MCF 10A (cell line): Measurements from ENCODE around the gene SH3RF2. TPM values are rescaled to one million over a fixed set of nuclear protein-coding genes. Genes with fewer than 3 reads are reported as not detected.

Experiments used
- BruUV-seq: library from RNA; stranded (reverse); fragments of 400-500 nt; replicated peaks from 2 replicates; lab custom pipeline; 2021; lab: Mats Ljungman, UMichigan
- CTCF ChIA-PET: fragments of 300-600 bp; sonication (Branson Sonifier 250); formaldehyde crosslinking; extraction: SDS; loops from one replicate; lab custom pipeline; 2021; ENCODE audit warnings: antibody characterized with exemption, inconsistent platforms; lab: Yijun Ruan, JAX
- POLR2A ChIA-PET: fragments of 300-600, 350-650 bp; sonication (Branson Sonifier 250); formaldehyde crosslinking; extraction: SDS; loops from one replicate; lab custom pipeline; 2020; ENCODE audit warnings: antibody characterized with exemption, inconsistent platforms; lab: Yijun Ruan, JAX
- DNase-seq: peaks from one replicate; pipeline ENCODE4 v3.0.0-alpha.2; 2018; ENCODE audit not compliant: unreplicated experiment
- H3K27ac Mint-ChIP-seq: one replicate; pipeline ENCODE4 v1.8.0; 2022; ENCODE audit warnings: mild to moderate bottlenecking, low read depth, mixed read lengths; ENCODE audit not compliant: unreplicated experiment
- H3K27me3 Mint-ChIP-seq: one replicate; pipeline ENCODE4 v1.8.0; 2022; ENCODE audit warnings: mixed read lengths; ENCODE audit not compliant: insufficient read depth, unreplicated experiment
- H3K36me3 Mint-ChIP-seq: one replicate; pipeline ENCODE4 v1.8.0; 2022; ENCODE audit warnings: mild to moderate bottlenecking, moderate library complexity, mixed read lengths; ENCODE audit not compliant: insufficient read depth, unreplicated experiment
- H3K4me1 Mint-ChIP-seq: one replicate; pipeline ENCODE4 v1.8.0; 2022; ENCODE audit warnings: mixed read lengths; ENCODE audit not compliant: insufficient read depth, unreplicated experiment
- H3K4me3 Mint-ChIP-seq: one replicate; pipeline ENCODE4 v1.8.0; 2022; ENCODE audit warnings: mild to moderate bottlenecking, moderate library complexity, mixed read lengths; ENCODE audit not compliant: unreplicated experiment
- H3K9me3 Mint-ChIP-seq: one replicate; pipeline ENCODE4 v1.8.0; 2022; ENCODE audit warnings: mixed read lengths; ENCODE audit not compliant: unreplicated experiment
- intact Hi-C: fragments of 100-400 bp; cut with micrococcal nuclease; formaldehyde crosslinking; loops from 2 replicates; pipeline ENCODE4 v1.14.1; 2022
- total RNA-seq: library from RNA; stranded (reverse); gene quantifications from 2 replicates; pipeline ENCODE4 v1.2.3, GENCODE V29; 2022
- TF ChIP-seq, protein P1 (sequence below): fragments of 200-600 bp; IDR thresholded peaks from one replicate; pipeline ENCODE4 v1.8.0; 2022; ENCODE audit warnings: antibody characterized with exemption, mild to moderate bottlenecking; ENCODE audit not compliant: unreplicated experiment

Gene SH3RF2
- total RNA-seq, 1 experiment from 2014 or later: 29.6 TPM

GRCh38 chr5:145976431-145977155 is 40.2 kb downstream of the SH3RF2 start:
- POLR2A ChIA-PET: interaction anchor here (0.7 to 2.8 kb wide), 11 partner anchors 11 to 142 kb away, joined by 3 to 25 read pairs (median 5); partner anchors contain the start of genes PRELID2 and SH3RF2
- intact Hi-C loops: loop anchor here (5.0 kb wide), 1 partner anchor 51 kb away; no protein-coding TSS in a partner anchor
- no TSS peak for BruUV-seq
- Mint-ChIP-seq H3K4me1 (peaks cover 53% of the 10 kb centered on the region), H3K4me3 (no peak overlapping the region), H3K36me3 (no peaks in the 10 kb centered on the region), H3K9me3 (no peaks in the 10 kb centered on the region), H3K27ac (peak overlapping the region; percentile 89), H3K27me3 (no peaks in the 10 kb centered on the region)
- peak; percentile 29 for DNase-seq
- TF ChIP-seq, protein P1, sequence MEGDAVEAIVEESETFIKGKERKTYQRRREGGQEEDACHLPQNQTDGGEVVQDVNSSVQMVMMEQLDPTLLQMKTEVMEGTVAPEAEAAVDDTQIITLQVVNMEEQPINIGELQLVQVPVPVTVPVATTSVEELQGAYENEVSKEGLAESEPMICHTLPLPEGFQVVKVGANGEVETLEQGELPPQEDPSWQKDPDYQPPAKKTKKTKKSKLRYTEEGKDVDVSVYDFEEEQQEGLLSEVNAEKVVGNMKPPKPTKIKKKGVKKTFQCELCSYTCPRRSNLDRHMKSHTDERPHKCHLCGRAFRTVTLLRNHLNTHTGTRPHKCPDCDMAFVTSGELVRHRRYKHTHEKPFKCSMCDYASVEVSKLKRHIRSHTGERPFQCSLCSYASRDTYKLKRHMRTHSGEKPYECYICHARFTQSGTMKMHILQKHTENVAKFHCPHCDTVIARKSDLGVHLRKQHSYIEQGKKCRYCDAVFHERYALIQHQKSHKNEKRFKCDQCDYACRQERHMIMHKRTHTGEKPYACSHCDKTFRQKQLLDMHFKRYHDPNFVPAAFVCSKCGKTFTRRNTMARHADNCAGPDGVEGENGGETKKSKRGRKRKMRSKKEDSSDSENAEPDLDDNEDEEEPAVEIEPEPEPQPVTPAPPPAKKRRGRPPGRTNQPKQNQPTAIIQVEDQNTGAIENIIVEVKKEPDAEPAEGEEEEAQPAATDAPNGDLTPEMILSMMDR: no peak
- CTCF ChIA-PET: interaction anchor here (0.6 to 2.5 kb wide), 11 partner anchors 9 to 1783 kb away, joined by 3 to 11 read pairs (median 4); no protein-coding TSS in a partner anchor

DNA sequence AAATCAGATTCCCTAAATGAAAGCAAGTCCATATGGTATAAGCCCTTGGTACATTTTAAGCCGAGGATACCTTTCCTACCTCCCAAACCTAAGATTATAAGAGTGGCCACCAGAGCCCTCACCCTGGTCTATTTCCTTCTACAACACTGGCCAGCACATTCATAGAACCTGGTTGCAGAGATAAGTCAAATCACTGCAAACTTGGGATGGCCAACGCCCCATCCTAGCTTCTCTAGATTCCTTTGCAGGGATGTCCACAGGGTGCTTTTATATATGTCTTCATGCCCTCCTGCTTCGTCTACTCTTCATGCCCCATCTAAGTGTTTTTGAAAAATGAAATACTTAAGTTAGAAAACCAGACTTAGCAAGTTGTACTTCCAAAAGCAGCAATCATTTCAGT is 41.8 kb downstream of the SH3RF2 start:
- H3K4me3 Mint-ChIP-seq: no peak overlapping the region
- no peaks in the 10 kb centered on the region for H3K36me3 Mint-ChIP-seq
- TF ChIP-seq, protein P1: no peak
- no peaks in the 10 kb centered on the region for H3K9me3 Mint-ChIP-seq
- intact Hi-C loops: loop anchor here (5.0 kb wide), 1 partner anchor 49 kb away; no protein-coding TSS in a partner anchor
- no peak overlapping the region for H3K27ac Mint-ChIP-seq
- BruUV-seq: no TSS peak
- no peaks in the 10 kb centered on the region for H3K27me3 Mint-ChIP-seq
- CTCF ChIA-PET: interaction anchor here (0.7 to 2.1 kb wide), 4 partner anchors 10 to 77 kb away, joined by 3 to 4 read pairs (median 4); no protein-coding TSS in a partner anchor
- POLR2A ChIA-PET: interaction anchor here (0.7 to 1.1 kb wide), 2 partner anchors 24 to 65 kb away, joined by 3 read pairs; no protein-coding TSS in a partner anchor
- H3K4me1 Mint-ChIP-seq: peaks cover 47% of the 10 kb centered on the region
- DNase-seq: no peak

DNA sequence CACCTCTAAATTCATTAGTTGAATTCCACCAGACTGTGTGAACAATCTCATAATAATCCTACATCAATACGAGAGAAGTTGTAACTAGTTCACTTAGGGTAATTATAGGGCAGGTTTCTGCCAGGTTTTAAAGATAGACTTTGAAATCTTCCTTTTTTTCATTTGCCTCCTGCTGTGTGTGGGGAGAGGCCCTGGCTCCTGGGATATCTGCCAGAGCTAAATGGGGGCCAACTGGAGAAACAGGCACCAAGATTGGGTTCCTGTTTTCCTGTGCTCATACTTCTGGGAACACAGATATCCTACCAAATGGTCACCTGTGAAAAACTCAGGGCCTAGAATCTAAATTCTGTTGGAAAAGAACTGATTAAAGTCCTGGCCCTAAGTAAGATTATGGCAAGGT is 42.3 kb downstream of the SH3RF2 start:
- ChIA-PET POLR2A (interaction anchor here (0.7 kb wide), 1 partner anchor 25 kb away, joined by 3 read pairs; no protein-coding TSS in a partner anchor), CTCF (interaction anchor here (1.0 to 2.1 kb wide), 3 partner anchors 39 to 77 kb away, joined by 3 to 4 read pairs (median 4); no protein-coding TSS in a partner anchor)
- Mint-ChIP-seq H3K9me3 (no peaks in the 10 kb centered on the region), H3K4me1 (peaks cover 42% of the 10 kb centered on the region), H3K27me3 (no peaks in the 10 kb centered on the region), H3K4me3 (no peak overlapping the region), H3K36me3 (no peaks in the 10 kb centered on the region), H3K27ac (peak overlapping the region; percentile 25)
- intact Hi-C loops: loop anchor here (5.0 kb wide), 1 partner anchor 49 kb away; no protein-coding TSS in a partner anchor
- TF ChIP-seq, protein P1: no peak
- no TSS peak for BruUV-seq
- DNase-seq: peak; percentile 26
